Kidney epithelial cell (primary cell): ENCODE results near the gene PARP8. TPM values are rescaled to one million over a fixed set of nuclear protein-coding genes. Genes with fewer than 3 reads are reported as not detected.

Experiments
- DNase-seq: peaks from one replicate; pipeline ENCODE4 v3.0.0-alpha.2; 2010; ENCODE audit warnings: low read depth
- H3K27me3 ChIP-seq: 2 replicates; pipeline ENCODE4 v1.6.0; 2011; ENCODE audit warnings: low read length; ENCODE audit not compliant: control insufficient read depth, insufficient read depth
- H3K36me3 ChIP-seq: 2 replicates; pipeline ENCODE4 v1.5.1; 2011; ENCODE audit warnings: low read length; ENCODE audit not compliant: control insufficient read depth, insufficient read depth
- H3K4me3 ChIP-seq: 2 replicates; pipeline ENCODE4 v1.5.1; 2011; ENCODE audit warnings: low read depth, mild to moderate bottlenecking, control low read depth, low read length
- total RNA-seq: library from RNA; depleted of rRNA; stranded (reverse); fragments of >200 nt; gene quantifications from 2 replicates; pipeline ENCODE4 v1.2.3, GENCODE V29; 2015
- TF ChIP-seq, protein P1 (sequence below): IDR thresholded peaks from 2 replicates; pipeline ENCODE4 v1.5.1; 2011; ENCODE audit warnings: mild to moderate bottlenecking, moderate library complexity, low read length, control low read depth, inconsistent platforms; ENCODE audit not compliant: insufficient read depth, poor library complexity, severe bottlenecking

PARP8 gene
- total RNA-seq, 1 donor from 2014 or later = 29.7 TPM

DNA sequence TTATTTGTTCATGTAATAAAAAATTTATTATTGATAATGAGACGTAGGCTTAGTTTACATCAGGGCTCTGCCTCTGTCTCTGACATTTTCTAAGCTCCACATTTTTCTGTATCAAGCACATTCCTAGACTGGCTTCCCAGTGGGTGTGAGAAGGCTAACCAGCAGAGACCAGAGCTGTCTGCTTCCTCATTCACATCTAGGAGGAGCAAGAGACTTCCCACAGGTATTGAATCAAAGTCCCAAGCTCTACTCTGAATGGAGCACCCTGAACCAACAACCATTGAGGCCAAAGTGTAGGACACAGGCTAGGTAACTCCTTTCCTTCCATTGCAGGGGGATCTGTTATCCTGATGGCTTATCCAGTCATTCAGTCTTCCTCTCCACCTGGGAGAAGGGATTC lies 72.4 kb downstream of the PARP8 start:
- Histone ChIP-seq H3K27me3 (no peaks in the 10 kb centered on the region), H3K36me3 (no peaks in the 10 kb centered on the region), H3K4me3 (no peak overlapping the region)
- TF ChIP-seq, protein P1, sequence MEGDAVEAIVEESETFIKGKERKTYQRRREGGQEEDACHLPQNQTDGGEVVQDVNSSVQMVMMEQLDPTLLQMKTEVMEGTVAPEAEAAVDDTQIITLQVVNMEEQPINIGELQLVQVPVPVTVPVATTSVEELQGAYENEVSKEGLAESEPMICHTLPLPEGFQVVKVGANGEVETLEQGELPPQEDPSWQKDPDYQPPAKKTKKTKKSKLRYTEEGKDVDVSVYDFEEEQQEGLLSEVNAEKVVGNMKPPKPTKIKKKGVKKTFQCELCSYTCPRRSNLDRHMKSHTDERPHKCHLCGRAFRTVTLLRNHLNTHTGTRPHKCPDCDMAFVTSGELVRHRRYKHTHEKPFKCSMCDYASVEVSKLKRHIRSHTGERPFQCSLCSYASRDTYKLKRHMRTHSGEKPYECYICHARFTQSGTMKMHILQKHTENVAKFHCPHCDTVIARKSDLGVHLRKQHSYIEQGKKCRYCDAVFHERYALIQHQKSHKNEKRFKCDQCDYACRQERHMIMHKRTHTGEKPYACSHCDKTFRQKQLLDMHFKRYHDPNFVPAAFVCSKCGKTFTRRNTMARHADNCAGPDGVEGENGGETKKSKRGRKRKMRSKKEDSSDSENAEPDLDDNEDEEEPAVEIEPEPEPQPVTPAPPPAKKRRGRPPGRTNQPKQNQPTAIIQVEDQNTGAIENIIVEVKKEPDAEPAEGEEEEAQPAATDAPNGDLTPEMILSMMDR = no peak
- DNase-seq = no peak

DNA sequence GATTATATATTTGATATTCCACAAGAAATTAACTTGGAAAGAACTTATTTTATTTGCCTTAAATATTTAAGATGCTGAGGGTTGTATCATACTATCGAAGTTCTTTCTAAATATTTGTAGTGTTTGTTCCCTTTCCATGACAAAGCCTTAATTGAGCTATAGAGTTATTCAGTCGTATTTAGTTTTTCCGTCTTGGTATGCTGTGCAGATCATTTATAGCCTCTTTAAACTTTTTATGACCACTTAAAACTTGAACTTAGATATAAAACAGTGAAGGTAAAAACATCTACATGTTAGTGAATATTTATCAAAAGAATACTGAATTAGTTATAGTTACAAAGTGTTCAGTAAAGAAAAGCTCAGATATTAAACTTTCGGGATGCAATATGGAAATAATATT lies 74.4 kb downstream of the PARP8 start:
- no peak overlapping the region for H3K4me3 ChIP-seq
- TF ChIP-seq, protein P1 = no peak
- no peak for DNase-seq
- no peaks in the 10 kb centered on the region for H3K36me3 ChIP-seq
- no peaks in the 10 kb centered on the region for H3K27me3 ChIP-seq

DNA sequence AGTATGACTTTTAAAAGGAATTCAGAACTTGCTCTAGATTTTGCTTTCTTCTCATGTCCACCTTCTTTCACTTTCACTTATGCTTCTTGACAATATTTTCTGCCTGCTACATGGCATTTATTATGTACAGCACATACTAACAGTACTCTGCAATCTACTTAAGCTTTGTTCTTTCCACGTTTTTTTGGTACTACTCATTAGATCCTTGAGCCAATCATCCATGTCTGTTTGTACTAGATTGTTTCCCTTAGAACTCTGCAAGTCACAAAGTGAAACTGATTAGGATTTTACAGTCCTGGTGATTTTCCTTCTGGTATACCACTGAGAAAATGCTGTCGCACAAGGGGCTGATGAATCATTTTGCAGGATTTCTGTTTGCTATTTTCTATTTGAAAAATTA lies 78.3 kb downstream of the PARP8 start:
- Histone ChIP-seq H3K4me3 (peak overlapping the region; percentile 8), H3K36me3 (no peaks in the 10 kb centered on the region), H3K27me3 (no peaks in the 10 kb centered on the region)
- TF ChIP-seq, protein P1 = no peak
- peak; percentile 43 for DNase-seq

DNA sequence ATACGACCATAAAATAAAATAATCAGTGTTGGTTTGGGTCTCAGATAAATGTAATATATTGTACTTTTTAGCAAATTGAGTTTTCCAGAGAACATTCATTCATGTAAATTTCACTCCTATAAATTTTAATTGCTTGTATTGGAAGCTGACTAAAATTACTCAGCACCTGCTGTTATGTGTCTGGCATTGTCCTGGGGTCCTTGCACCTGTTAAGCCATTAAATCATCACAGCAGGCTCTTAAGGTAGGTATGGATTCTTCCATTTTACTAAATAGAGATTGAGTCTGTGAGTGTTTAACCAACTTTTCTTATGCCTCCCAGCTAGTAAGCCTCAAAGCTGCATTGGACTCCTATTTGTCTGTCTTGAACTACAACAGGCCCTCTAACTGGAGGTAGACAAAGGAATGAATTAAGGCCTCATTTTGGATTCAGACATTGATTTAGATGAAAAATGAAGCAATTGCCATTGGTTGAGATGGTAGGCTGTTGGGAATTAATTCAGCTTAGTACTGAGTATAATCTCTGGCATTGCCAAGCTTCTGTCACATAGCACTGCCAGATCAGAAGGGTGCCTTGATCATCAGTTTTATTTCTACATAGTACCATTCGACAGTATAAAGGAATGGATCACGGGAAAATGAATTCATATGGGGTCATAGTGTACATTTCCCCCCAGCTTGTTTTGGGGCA lies 78.9 kb downstream of the PARP8 start:
- Histone ChIP-seq H3K27me3 (no peaks in the 10 kb centered on the region), H3K4me3 (no peak overlapping the region), H3K36me3 (no peaks in the 10 kb centered on the region)
- TF ChIP-seq, protein P1 = no peak
- no peak for DNase-seq

DNA sequence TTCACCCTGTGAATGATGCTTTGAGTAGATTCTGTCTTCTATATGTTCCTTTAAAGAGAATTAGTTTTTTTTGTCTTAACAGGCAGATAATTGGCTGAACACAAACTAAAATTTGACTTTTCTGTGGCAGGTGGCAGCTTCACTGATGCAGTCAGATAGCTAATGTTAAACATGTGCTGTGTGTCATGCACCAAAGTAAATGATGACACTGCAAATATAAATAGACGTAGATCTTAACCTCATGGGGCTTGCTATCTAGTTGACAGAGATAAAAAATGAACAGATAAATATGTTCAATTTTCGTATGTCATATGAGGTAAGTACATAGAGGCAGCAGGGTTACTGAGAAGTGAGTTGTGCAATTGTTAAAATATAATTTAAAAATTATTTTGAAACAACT lies 82.7 kb downstream of the PARP8 start:
- no peak for DNase-seq
- no peaks in the 10 kb centered on the region for H3K36me3 ChIP-seq
- no peak overlapping the region for H3K4me3 ChIP-seq
- TF ChIP-seq, protein P1 = no peak
- no peaks in the 10 kb centered on the region for H3K27me3 ChIP-seq

DNA sequence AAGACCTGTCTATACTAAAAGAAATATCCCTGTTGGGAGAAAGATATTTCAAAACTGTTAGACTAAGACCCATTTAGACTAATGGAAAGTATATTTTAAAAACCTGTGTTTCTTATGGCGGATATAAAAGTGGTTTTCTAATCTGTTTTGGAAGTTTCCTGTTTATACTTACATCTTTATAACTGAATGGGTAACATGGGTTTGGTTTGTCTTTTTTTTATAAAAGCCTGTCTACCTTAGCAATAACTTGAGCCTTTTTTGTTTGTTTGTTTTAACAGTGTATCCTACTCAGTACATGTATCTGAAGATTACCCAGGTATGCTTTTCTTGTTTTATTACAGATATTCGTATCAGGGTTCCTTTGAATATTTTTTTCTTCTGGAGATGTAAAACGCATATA lies 83.4 kb downstream of the PARP8 start:
- no peaks in the 10 kb centered on the region for H3K27me3 ChIP-seq
- TF ChIP-seq, protein P1 = no peak
- DNase-seq = no peak
- no peak overlapping the region for H3K4me3 ChIP-seq
- H3K36me3 ChIP-seq = no peaks in the 10 kb centered on the region
